SK-N-SH treated with all-trans-retinoic acid at 6 μM for 48 hours (cell line): Measurements from ENCODE around the gene METTL22.

Experiments used
- ATAC-seq: fragments of 200-7000 bp; cut with Tn5 transposase; 3 replicates; pipeline ENCODE4 v1.9.1; 2020; ENCODE audit warnings: mild to moderate bottlenecking, moderate library complexity
- ARNTL ChIP-seq: fragments of 450-650 bp; formaldehyde crosslinking; IDR thresholded peaks from 2 replicates; pipeline ENCODE4 v1.5.0; 2020; ENCODE audit warnings: low read depth, mild to moderate bottlenecking, moderate library complexity, borderline replicate concordance
- BACH2 ChIP-seq: fragments of 250-450 bp; sonication (Bioruptor Pico); IDR thresholded peaks from 2 replicates; pipeline ENCODE4 v1.9.0; 2021; ENCODE audit warnings: mild to moderate bottlenecking, borderline replicate concordance
- CSDC2 ChIP-seq: fragments of 250-450 bp; sonication (Bioruptor Pico); IDR thresholded peaks from 2 replicates; pipeline ENCODE4 v1.5.0; 2020; ENCODE audit warnings: mild to moderate bottlenecking, moderate library complexity
- CSRNP3 ChIP-seq: fragments of 250-450 bp; sonication (Bioruptor Pico); IDR thresholded peaks from 2 replicates; pipeline ENCODE4 v1.5.1; 2021; ENCODE audit warnings: mild to moderate bottlenecking, moderate library complexity
- ESRRG ChIP-seq: fragments of 250-450 bp; sonication (Bioruptor Pico); IDR thresholded peaks from 2 replicates; pipeline ENCODE4 v1.6.1; 2021; ENCODE audit warnings: mild to moderate bottlenecking
- GLIS3 ChIP-seq: fragments of 250-450 bp; sonication (Bioruptor Pico); IDR thresholded peaks from 2 replicates; pipeline ENCODE4 v1.5.0; 2020; ENCODE audit warnings: mild to moderate bottlenecking, moderate library complexity
- ISL1 ChIP-seq: fragments of 250-450 bp; sonication (Bioruptor Pico); IDR thresholded peaks from 2 replicates; pipeline ENCODE4 v2.1.2; 2022; ENCODE audit warnings: mild to moderate bottlenecking, moderate library complexity
- OSR1 ChIP-seq: fragments of 250-450 bp; sonication (Bioruptor Pico); IDR thresholded peaks from 2 replicates; pipeline ENCODE4 v1.8.0; 2022; ENCODE audit warnings: moderate library complexity, mild to moderate bottlenecking, inconsistent platforms
- POU6F1 ChIP-seq: fragments of 250-450 bp; sonication (Bioruptor Pico); IDR thresholded peaks from 2 replicates; pipeline ENCODE4 v1.8.0; 2021; ENCODE audit warnings: low read depth, mild to moderate bottlenecking, moderate library complexity, borderline replicate concordance
- RARB ChIP-seq: fragments of 250-450 bp; sonication (Bioruptor Pico); IDR thresholded peaks from 2 replicates; pipeline ENCODE4 v1.8.0; 2021; ENCODE audit warnings: mild to moderate bottlenecking, moderate library complexity
- SNAI2 ChIP-seq: fragments of 250-450 bp; sonication (Bioruptor Pico); IDR thresholded peaks from 2 replicates; pipeline ENCODE4 v1.5.0; 2020; ENCODE audit warnings: mild to moderate bottlenecking, moderate library complexity
- TOX ChIP-seq: fragments of 250-450 bp; sonication (Bioruptor Pico); IDR thresholded peaks from 2 replicates; pipeline ENCODE4 v1.8.0; 2021; ENCODE audit warnings: mild to moderate bottlenecking, moderate library complexity, borderline replicate concordance
- TSHZ2 ChIP-seq: fragments of 250-450 bp; sonication (Bioruptor Pico); IDR thresholded peaks from 2 replicates; pipeline ENCODE4 v1.5.0; 2020; ENCODE audit warnings: mild to moderate bottlenecking, moderate library complexity
- ZC3H10 ChIP-seq: fragments of 250-450 bp; sonication (Bioruptor Pico); IDR thresholded peaks from 2 replicates; pipeline ENCODE4 v1.5.1; 2021; ENCODE audit warnings: mild to moderate bottlenecking, moderate library complexity
- ZFP30 ChIP-seq: fragments of 450-650 bp; formaldehyde crosslinking; IDR thresholded peaks from 2 replicates; pipeline ENCODE4 v1.5.0; 2022; ENCODE audit warnings: mild to moderate bottlenecking, moderate library complexity
- ZNF565 ChIP-seq: fragments of 450-650 bp; formaldehyde crosslinking; conservative IDR thresholded peaks from 2 replicates; pipeline ENCODE4 v1.5.0; 2020; ENCODE audit warnings: low read depth, mild to moderate bottlenecking, moderate library complexity
- ZNF70 ChIP-seq: fragments of 450-650 bp; formaldehyde crosslinking; IDR thresholded peaks from 2 replicates; pipeline ENCODE4 v1.5.0; 2020; ENCODE audit warnings: mild to moderate bottlenecking, moderate library complexity
- ZNF8 ChIP-seq: fragments of 450-650 bp; formaldehyde crosslinking; IDR thresholded peaks from 2 replicates; pipeline ENCODE4 v1.5.0; 2020; ENCODE audit warnings: mild to moderate bottlenecking, moderate library complexity

METTL22 gene

GRCh38 chr16:8623634-8624033, 2.1 kb downstream of the METTL22 start:
- TF ChIP-seq OSR1 (CRISPR knock-in tag): no peak
- ATAC-seq: no peak

GRCh38 chr16:8625491-8626087, 4.1 kb downstream of the METTL22 start:
- TF ChIP-seq BACH2: no peak
- no peak for ATAC-seq

GRCh38 chr16:8626946-8627345, 5.4 kb downstream of the METTL22 start:
- TF ChIP-seq ARNTL (CRISPR knock-in tag) (no peak), ZNF8 (CRISPR knock-in tag) (no peak), RARB (CRISPR knock-in tag) (no peak), CSRNP3 (CRISPR knock-in tag) (no peak), TSHZ2 (CRISPR knock-in tag) (no peak), ZNF70 (CRISPR knock-in tag) (no peak), CSDC2 (CRISPR knock-in tag) (no peak), TOX (CRISPR knock-in tag) (no peak), OSR1 (CRISPR knock-in tag) (no peak), ZC3H10 (CRISPR knock-in tag) (no peak), ISL1 (CRISPR knock-in tag) (no peak), ZNF565 (CRISPR knock-in tag) (no peak)
- TF ChIP-seq, all 23 proteins: peak for 0
- ATAC-seq: no peak

GRCh38 chr16:8627456-8627855, 6.0 kb downstream of the METTL22 start:
- TF ChIP-seq RARB (CRISPR knock-in tag) (no peak), ZC3H10 (CRISPR knock-in tag) (no peak), SNAI2 (CRISPR knock-in tag) (no peak), ESRRG (no peak), POU6F1 (no peak), ZNF70 (CRISPR knock-in tag) (no peak), CSRNP3 (CRISPR knock-in tag) (no peak), TOX (CRISPR knock-in tag) (no peak)
- ATAC-seq: no peak

- no peak for ATAC-seq
- TF ChIP-seq CSDC2 (CRISPR knock-in tag) (no peak), ZNF8 (CRISPR knock-in tag) (no peak), ESRRG (no peak), RARB (CRISPR knock-in tag) (no peak), OSR1 (CRISPR knock-in tag) (no peak), GLIS3 (CRISPR knock-in tag) (no peak), TSHZ2 (CRISPR knock-in tag) (no peak), ZNF70 (CRISPR knock-in tag) (no peak), POU6F1 (no peak), CSRNP3 (CRISPR knock-in tag) (no peak), ZFP30 (CRISPR knock-in tag) (no peak), TOX (CRISPR knock-in tag) (no peak), ZC3H10 (CRISPR knock-in tag) (no peak)
Observed at GRCh38 chr16:8628981-8629725, 7.7 kb downstream of the METTL22 start.
